HK-2 (cell line): ENCODE results near the gene PFKP.

ENCODE experiments used
- DNase-seq: peaks from one replicate; pipeline ENCODE4 v3.0.0-alpha.2; 2018; ENCODE audit not compliant: unreplicated experiment

The PFKP gene

GRCh38 chr10:3135006-3135405 lies 67.7 kb downstream of the PFKP start:
- no peak for DNase-seq

- DNase-seq, result no peak
Observed at GRCh38 chr10:3136336-3136735, 69.0 kb downstream of the PFKP start.

- no peak for DNase-seq
Observed at GRCh38 chr10:3136763-3137611, 69.6 kb downstream of the PFKP start.

GRCh38 chr10:3137958-3138726 lies 70.8 kb downstream of the PFKP start:
- no peak for DNase-seq

- no peak for DNase-seq
Observed at GRCh38 chr10:3139216-3139910, 72.0 kb downstream of the PFKP start.

- no peak for DNase-seq
Observed at GRCh38 chr10:3140280-3140679, 72.9 kb downstream of the PFKP start.

- no peak for DNase-seq
Observed at GRCh38 chr10:3141351-3142005, 74.1 kb downstream of the PFKP start.

- DNase-seq, result no peak
Observed at GRCh38 chr10:3142146-3142875, 75.0 kb downstream of the PFKP start.

GRCh38 chr10:3143366-3143765 lies 76.0 kb downstream of the PFKP start:
- DNase-seq, result no peak

- no peak for DNase-seq
Observed at GRCh38 chr10:3143791-3144434, 76.6 kb downstream of the PFKP start.

GRCh38 chr10:3145366-3145765 lies 78.0 kb downstream of the PFKP start:
- DNase-seq, result no peak

GRCh38 chr10:3146289-3146688 lies 78.9 kb downstream of the PFKP start:
- DNase-seq, result no peak

GRCh38 chr10:3147117-3147820 lies 79.9 kb downstream of the PFKP start:
- no peak for DNase-seq

GRCh38 chr10:3148041-3148440 lies 80.7 kb downstream of the PFKP start:
- DNase-seq, result no peak

GRCh38 chr10:3148994-3149393 lies 81.6 kb downstream of the PFKP start:
- DNase-seq, result no peak

- DNase-seq, result no peak
Observed at GRCh38 chr10:3149918-3150317, 82.6 kb downstream of the PFKP start.

- DNase-seq, result no peak
Observed at GRCh38 chr10:3150366-3150765, 83.0 kb downstream of the PFKP start.

- DNase-seq, result no peak
Observed at GRCh38 chr10:3150961-3151360, 83.6 kb downstream of the PFKP start.

GRCh38 chr10:3151889-3152565 lies 84.7 kb downstream of the PFKP start:
- DNase-seq, result no peak

- no peak for DNase-seq
Observed at GRCh38 chr10:3152566-3152935, 85.2 kb downstream of the PFKP start.
